Measurements from ENCODE around the gene MYO10. TPM values are rescaled to one million over a fixed set of nuclear protein-coding genes. Genes with fewer than 3 reads are reported as not detected.

Gene MYO10
- total and polyA plus RNA-seq, 9 donors, result 10.8 to 35.8 (median 16.3) TPM

GRCh38 chr5:16673241-16674201 lies 262.6 kb downstream of the MYO10 start:
- H3K27me3 ChIP-seq, result no peaks in the 10 kb centered on the region
- WGBS, 3 donors, result 84% methylated on average over 18 of the region's 18 CpGs
- H3K4me1 ChIP-seq (ENCODE audit: insufficient read depth), result peaks cover 6% of the 10 kb centered on the region
- no peak for DNase-seq
- no peak overlapping the region for H3K27ac ChIP-seq
- no peaks in the 10 kb centered on the region for H3K36me3 ChIP-seq
- no peaks in the 10 kb centered on the region for H3K9me3 ChIP-seq
- TF ChIP-seq CTCF (IDR thresholded peaks at IDR 0.05) (no peak), POLR2A (IDR thresholded peaks at IDR 0.05) (no peak), EP300 (IDR thresholded peaks at IDR 0.05) (no peak)
- no peak overlapping the region for H3K4me3 ChIP-seq
- intact Hi-C loops (cut with DNase I), result no loop called here

GRCh38 chr5:16671208-16671607 lies 264.9 kb downstream of the MYO10 start:
- H3K9me3 ChIP-seq, result no peaks in the 10 kb centered on the region
- peaks cover 12% of the 10 kb centered on the region for H3K4me1 ChIP-seq (ENCODE audit: insufficient read depth)
- H3K27me3 ChIP-seq, result no peaks in the 10 kb centered on the region
- H3K4me3 ChIP-seq, result no peak overlapping the region
- no peak for TF ChIP-seq CTCF (IDR thresholded peaks at IDR 0.05)
- H3K36me3 ChIP-seq, result no peaks in the 10 kb centered on the region
- H3K27ac ChIP-seq, result no peak overlapping the region
- DNase-seq, result no peak
- WGBS, 3 donors, result 77 to 83% (median 81%) methylated on average over 7 of the region's 7 CpGs
- intact Hi-C loops (cut with DNase I), result no loop called here

- Histone ChIP-seq H3K4me1 (ENCODE audit: insufficient read depth) (peaks cover 14% of the 10 kb centered on the region), H3K9me3 (no peaks in the 10 kb centered on the region), H3K36me3 (no peaks in the 10 kb centered on the region), H3K4me3 (no peak overlapping the region), H3K27me3 (no peaks in the 10 kb centered on the region), H3K27ac (peak overlapping the region in 1 of 2 donors; percentile 5)
- 1 to 6% (median 4%) methylated on average over 3 of the region's 3 CpGs for whole genome bisulfite sequencing, 3 donors
- TF ChIP-seq POLR2A (IDR thresholded peaks at IDR 0.05) (no peak), CTCF (IDR thresholded peaks at IDR 0.05) (no peak), EP300 (IDR thresholded peaks at IDR 0.05) (no peak)
- no peak for DNase-seq
- intact Hi-C loops (cut with DNase I), result loop anchor here in 1 of 4 donors (10.0 kb wide), 1 partner anchor 705 kb away; no protein-coding TSS in a partner anchor
These were observed 266.3 kb downstream of the MYO10 start for GRCh38 chr5:16669776-16670175.

- Histone ChIP-seq H3K27me3 (no peaks in the 10 kb centered on the region), H3K4me1 (ENCODE audit: insufficient read depth) (peaks cover 18% of the 10 kb centered on the region), H3K36me3 (no peaks in the 10 kb centered on the region), H3K9me3 (no peaks in the 10 kb centered on the region), H3K4me3 (no peak overlapping the region), H3K27ac (no peak overlapping the region)
- 95 to 99% (median 98%) methylated on average over 6 of the region's 6 CpGs for WGBS, 3 donors
- no peak for TF ChIP-seq POLR2A (IDR thresholded peaks at IDR 0.05)
- no peak for TF ChIP-seq EP300 (IDR thresholded peaks at IDR 0.05)
- no peak for TF ChIP-seq CTCF (IDR thresholded peaks at IDR 0.05)
- intact Hi-C loops (cut with DNase I), result loop anchor here in 1 of 4 donors (10.0 kb wide), 1 partner anchor 706 kb away; no protein-coding TSS in a partner anchor
- DNase-seq, result no peak
These were observed 267.5 kb downstream of the MYO10 start for GRCh38 chr5:16668631-16669030.
